SU-DHL-6 (cell line): ENCODE results near the gene AGTRAP.

ENCODE experiments used
- H2AFZ ChIP-seq: fragments of 200-600 bp; sonication (generic); 2 replicates; pipeline ENCODE4 v1.6.1; 2014; ENCODE audit warnings: low read depth, mild to moderate bottlenecking, moderate library complexity, mixed read lengths, antibody characterized with exemption, low read length; ENCODE audit not compliant: severe bottlenecking
- H3F3A ChIP-seq: fragments of 200-600 bp; shearing (Covaris generic); 2 replicates; pipeline ENCODE4 v1.6.0; 2016; ENCODE audit warnings: antibody characterized with exemption, mild to moderate bottlenecking; ENCODE audit not compliant: insufficient read depth
- H3K27ac ChIP-seq: fragments of 200-600 bp; sonication (generic); 2 replicates; pipeline ENCODE4 v1.5.1; 2016; ENCODE audit warnings: low read depth, mild to moderate bottlenecking, low read length, moderate library complexity, mixed read lengths
- H3K27me3 ChIP-seq: fragments of 200-600 bp; sonication (generic), shearing (Covaris generic); 2 replicates; pipeline ENCODE4 v1.6.0; 2014; ENCODE audit warnings: mild to moderate bottlenecking, low read length
- H3K36me3 ChIP-seq: fragments of 200-600 bp; sonication (generic); 2 replicates; pipeline ENCODE4 v1.6.1; 2014; ENCODE audit warnings: mild to moderate bottlenecking, low read length, mixed read lengths
- H3K4me2 ChIP-seq: fragments of 300-600, 200-600 bp; shearing (Covaris generic), sonication (generic); 2 replicates; pipeline ENCODE4 v1.6.0; 2014; ENCODE audit warnings: low read length, low read depth, mild to moderate bottlenecking; ENCODE audit not compliant: poor library complexity, severe bottlenecking
- H3K4me3 ChIP-seq: fragments of 200-600 bp; sonication (generic); 2 replicates; pipeline ENCODE4 v1.5.1; 2014; ENCODE audit warnings: antibody characterized with exemption, low read length, mild to moderate bottlenecking, mixed read lengths; ENCODE audit not compliant: insufficient read depth, poor library complexity, severe bottlenecking
- H3K79me2 ChIP-seq: fragments of 200-600 bp; sonication (generic); 2 replicates; pipeline ENCODE4 v1.6.1; 2014; ENCODE audit warnings: mild to moderate bottlenecking, low read length, moderate library complexity; ENCODE audit not compliant: insufficient read depth
- H3K9ac ChIP-seq: fragments of 200-600 bp; sonication (generic); 2 replicates; pipeline ENCODE4 v1.7.0; 2014; ENCODE audit warnings: mild to moderate bottlenecking, low read length
- H3K9me2 ChIP-seq: fragments of 200-600 bp; sonication (generic); replicated peaks from 2 replicates; pipeline ENCODE4 v1.6.1; 2014; ENCODE audit warnings: low read length; ENCODE audit not compliant: insufficient read depth
- H3K9me3 ChIP-seq: fragments of 200-600 bp; sonication (generic); 2 replicates; pipeline ENCODE4 v1.6.1; 2014; ENCODE audit warnings: low read length, mixed read lengths; ENCODE audit not compliant: insufficient read depth
- H4K20me1 ChIP-seq: fragments of 200-600 bp; sonication (generic); 2 replicates; pipeline ENCODE4 v1.6.1; 2014; ENCODE audit warnings: low read depth, mild to moderate bottlenecking, antibody characterized with exemption, low read length, moderate library complexity, mixed read lengths
- CTCF ChIP-seq: fragments of 200-600 bp; sonication (generic); IDR thresholded peaks from one replicate; pipeline ENCODE4 v1.5.1; 2017; ENCODE audit warnings: antibody characterized with exemption, mild to moderate bottlenecking, low read length, moderate library complexity; ENCODE audit not compliant: insufficient read depth, poor library complexity, severe bottlenecking
- EZH2phosphoT487 ChIP-seq: fragments of 200-600 bp; sonication (generic), shearing (Covaris generic); conservative IDR thresholded peaks from 2 replicates; pipeline ENCODE4 v1.6.1; 2018; ENCODE audit warnings: mild to moderate bottlenecking, antibody characterized with exemption, low read length, moderate library complexity, mixed read lengths

AGTRAP gene

GRCh38 chr1:11772458-11772857, 36.5 kb downstream of the AGTRAP start:
- no peaks in the 10 kb centered on the region for H3K9me2 ChIP-seq
- H3K4me2 ChIP-seq, result no peak overlapping the region
- H4K20me1 ChIP-seq, result no peaks in the 10 kb centered on the region
- no peak overlapping the region for H2AFZ ChIP-seq
- H3K27ac ChIP-seq, result no peak overlapping the region
- H3F3A ChIP-seq, result no peaks in the 10 kb centered on the region
- no peaks in the 10 kb centered on the region for H3K79me2 ChIP-seq
- H3K9ac ChIP-seq, result no peak overlapping the region
- TF ChIP-seq EZH2phosphoT487 (no peak), CTCF (no peak)
- H3K27me3 ChIP-seq, result no peaks in the 10 kb centered on the region
- H3K36me3 ChIP-seq, result no peaks in the 10 kb centered on the region
- H3K4me3 ChIP-seq, result no peak overlapping the region
- no peaks in the 10 kb centered on the region for H3K9me3 ChIP-seq

GRCh38 chr1:11774753-11775152, 38.8 kb downstream of the AGTRAP start:
- Histone ChIP-seq H3K9ac (no peak overlapping the region), H3K36me3 (no peaks in the 10 kb centered on the region)
- TF ChIP-seq EZH2phosphoT487, result no peak
- TF ChIP-seq CTCF, result no peak

GRCh38 chr1:11777658-11778322, 41.9 kb downstream of the AGTRAP start:
- Histone ChIP-seq H3K9me3 (no peaks in the 10 kb centered on the region), H3K36me3 (no peaks in the 10 kb centered on the region), H3K4me2 (no peak overlapping the region), H2AFZ (no peak overlapping the region), H3K4me3 (no peak overlapping the region), H3K9me2 (no peaks in the 10 kb centered on the region), H3K27ac (no peak overlapping the region), H3K27me3 (no peaks in the 10 kb centered on the region), H3F3A (no peaks in the 10 kb centered on the region), H3K9ac (no peak overlapping the region), H4K20me1 (no peaks in the 10 kb centered on the region), H3K79me2 (no peaks in the 10 kb centered on the region)
- TF ChIP-seq EZH2phosphoT487 (no peak), CTCF (no peak)

More at GRCh38 chr1:11774753-11775152, 38.8 kb downstream of the AGTRAP start:
- no peak overlapping the region for H3K27ac ChIP-seq
- no peaks in the 10 kb centered on the region for H4K20me1 ChIP-seq
- H3K4me2 ChIP-seq, result no peak overlapping the region
- no peaks in the 10 kb centered on the region for H3K27me3 ChIP-seq
- no peaks in the 10 kb centered on the region for H3K79me2 ChIP-seq
- H3K9me3 ChIP-seq, result no peaks in the 10 kb centered on the region
- H3F3A ChIP-seq, result no peaks in the 10 kb centered on the region
- H3K9me2 ChIP-seq, result no peaks in the 10 kb centered on the region
- no peak overlapping the region for H2AFZ ChIP-seq
- H3K4me3 ChIP-seq, result no peak overlapping the region
